Lower lobe of right lung (tissue), 2 donors: ENCODE measurements around the gene ZNRF1. TPM values are rescaled to one million over a fixed set of nuclear protein-coding genes. Genes with fewer than 3 reads are reported as not detected.

Source experiments
- ATAC-seq, 2 donors: fragments of 200-7000 bp; cut with Tn5 transposase; one replicate each; pipeline ENCODE4 v1.9.1; 2020 to 2022; ENCODE audit warnings: mild to moderate bottlenecking in 2 of 2, moderate library complexity in 2 of 2
- DNase-seq: peaks from one replicate; pipeline ENCODE4 v3.0.0-alpha.2; 2020
- H3K27ac ChIP-seq: fragments of 200-600 bp; one replicate; pipeline ENCODE4 v1.8.0; 2022
- H3K27me3 ChIP-seq: fragments of 200-600 bp; one replicate; pipeline ENCODE4 v1.8.0; 2022; ENCODE audit warnings: low read depth
- H3K36me3 ChIP-seq: fragments of 200-600 bp; one replicate; pipeline ENCODE4 v1.8.0; 2022; ENCODE audit warnings: mild to moderate bottlenecking
- H3K4me1 ChIP-seq: fragments of 200-600 bp; one replicate; pipeline ENCODE4 v1.8.0; 2022
- H3K4me3 ChIP-seq: fragments of 200-600 bp; one replicate; pipeline ENCODE4 v1.8.0; 2022; ENCODE audit warnings: mild to moderate bottlenecking
- H3K9me3 ChIP-seq: fragments of 200-600 bp; one replicate; pipeline ENCODE4 v1.8.0; 2022
- CTCF ChIP-seq: fragments of 200-600 bp; IDR thresholded peaks from one replicate; pipeline ENCODE4 v1.8.0; 2022; ENCODE audit warnings: antibody characterized with exemption, mild to moderate bottlenecking
- intact Hi-C: fragments of 100-400 bp; cut with DNase I; formaldehyde crosslinking; loops from one replicate; pipeline ENCODE4 v1.11.0; 2022
- total RNA-seq: library from RNA; stranded (reverse); fragmentation: NEBNext Ultra II Directional; extraction: Animal tissue kit (Norgen Biotek cat#: 25700); gene quantifications from one replicate; pipeline ENCODE4 v1.2.1, GENCODE V29; 2021
- donor health status: DM: no; HTN: yes; CAD: no; lungs with severe emphysema.

ZNRF1 gene
- total RNA-seq, 1 donor from 2014 or later = 23.5 TPM

- TF ChIP-seq CTCF = no peak
- ATAC-seq (no peak), DNase-seq (no peak)
- H3K4me1 ChIP-seq = peaks cover 16% of the 10 kb centered on the region
- H3K4me3 ChIP-seq = no peak overlapping the region
- intact Hi-C loops = no loop called here
- H3K9me3 ChIP-seq = peaks cover 9% of the 10 kb centered on the region
- H3K27ac ChIP-seq = no peak overlapping the region
- H3K36me3 ChIP-seq = no peaks in the 10 kb centered on the region
- no peaks in the 10 kb centered on the region for H3K27me3 ChIP-seq
Measured at GRCh38 chr16:75038036-75038858, 39.4 kb downstream of the ZNRF1 start.

GRCh38 chr16:75039941-75040340, 41.1 kb downstream of the ZNRF1 start:
- H3K9me3 ChIP-seq = peaks cover 9% of the 10 kb centered on the region
- H3K4me3 ChIP-seq = no peak overlapping the region
- TF ChIP-seq CTCF = no peak
- ATAC-seq = no peak
- no peak for DNase-seq
- no peaks in the 10 kb centered on the region for H3K36me3 ChIP-seq
- no peaks in the 10 kb centered on the region for H3K27me3 ChIP-seq
- intact Hi-C loops = no loop called here
- H3K27ac ChIP-seq = no peak overlapping the region
- peaks cover 27% of the 10 kb centered on the region for H3K4me1 ChIP-seq

- Histone ChIP-seq H3K4me1 (peaks cover 33% of the 10 kb centered on the region), H3K36me3 (no peaks in the 10 kb centered on the region), H3K4me3 (no peak overlapping the region), H3K27me3 (no peaks in the 10 kb centered on the region), H3K9me3 (peaks cover 9% of the 10 kb centered on the region), H3K27ac (no peak overlapping the region)
- DNase-seq (no peak), ATAC-seq (no peak)
- intact Hi-C loops = no loop called here
- TF ChIP-seq CTCF = no peak
Measured at GRCh38 chr16:75042426-75043174, 43.8 kb downstream of the ZNRF1 start.

GRCh38 chr16:75043175-75043895, 44.5 kb downstream of the ZNRF1 start:
- intact Hi-C loops = no loop called here
- ATAC-seq = no peak
- peaks cover 39% of the 10 kb centered on the region for H3K4me1 ChIP-seq
- DNase-seq = no peak
- H3K36me3 ChIP-seq = no peaks in the 10 kb centered on the region
- no peak for TF ChIP-seq CTCF
- no peak overlapping the region for H3K4me3 ChIP-seq
- peaks cover 3% of the 10 kb centered on the region for H3K9me3 ChIP-seq
- no peak overlapping the region for H3K27ac ChIP-seq
- no peaks in the 10 kb centered on the region for H3K27me3 ChIP-seq

GRCh38 chr16:75044800-75045361, 46.1 kb downstream of the ZNRF1 start:
- DNase-seq (peak; percentile 70), ATAC-seq (peak; percentile 93 to 94)
- H3K36me3 ChIP-seq = no peaks in the 10 kb centered on the region
- intact Hi-C loops = no loop called here
- peak overlapping the region; percentile 53 for H3K27ac ChIP-seq
- H3K4me1 ChIP-seq = peaks cover 41% of the 10 kb centered on the region
- no peak for TF ChIP-seq CTCF
- no peaks in the 10 kb centered on the region for H3K27me3 ChIP-seq
- no peaks in the 10 kb centered on the region for H3K9me3 ChIP-seq
- no peak overlapping the region for H3K4me3 ChIP-seq
